Fibroblast of pulmonary artery (primary cell): ENCODE measurements around the gene TXNRD2.

ENCODE experiments used
- DNase-seq: peaks from one replicate; pipeline ENCODE4 v3.0.0-alpha.2; 2010; ENCODE audit warnings: low read depth
- H3K4me3 ChIP-seq: replicated peaks from 2 replicates; pipeline ENCODE4 v1.5.1; 2011; ENCODE audit warnings: low read depth, mild to moderate bottlenecking, control low read depth, low read length, moderate library complexity
- CTCF ChIP-seq: IDR thresholded peaks from 2 replicates; pipeline ENCODE4 v1.5.1; 2011; ENCODE audit warnings: mild to moderate bottlenecking, control low read depth, low read length, inconsistent platforms; ENCODE audit errors: missing control alignments

The TXNRD2 gene

GRCh38 chr22:19843857-19844376 is 97.7 kb downstream of the TXNRD2 start:
- no peak for DNase-seq
- TF ChIP-seq CTCF = no peak
- no peak overlapping the region for H3K4me3 ChIP-seq

DNA sequence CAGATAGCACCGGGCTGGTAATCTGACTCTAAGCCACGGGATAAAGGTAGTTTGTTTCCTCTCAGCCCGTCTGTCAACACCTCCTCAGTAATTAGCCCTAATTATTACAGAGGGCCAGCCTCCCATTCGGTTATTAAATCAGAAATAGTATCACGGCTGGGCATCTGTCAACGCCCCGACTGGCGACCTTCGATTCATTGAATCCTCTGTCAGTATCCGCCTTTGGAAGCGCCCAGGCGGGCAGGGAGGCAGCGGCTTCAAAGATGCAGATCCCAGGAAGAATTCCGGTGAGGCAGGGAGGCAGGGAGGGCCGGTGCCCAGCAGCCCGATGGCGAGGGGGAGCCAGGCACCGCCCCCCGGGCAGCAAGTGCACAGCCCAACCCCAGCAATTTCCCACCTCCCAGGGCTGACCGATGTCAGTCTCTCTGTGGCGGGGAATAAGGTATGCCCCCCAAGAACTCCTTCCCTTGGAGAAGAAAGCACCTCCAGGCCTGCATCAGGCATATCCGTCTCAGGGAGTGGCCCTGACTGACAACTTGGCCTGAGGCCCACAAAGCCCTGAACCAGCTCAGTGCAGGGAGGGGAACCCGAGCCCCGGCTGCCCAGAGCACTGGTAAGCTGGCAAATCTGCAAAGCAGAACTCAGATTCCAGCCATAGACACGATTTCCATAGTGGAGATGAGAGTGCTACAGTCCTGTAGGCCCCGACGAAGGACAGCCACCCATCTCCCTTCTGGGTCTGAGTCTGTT is 98.3 kb downstream of the TXNRD2 start:
- DNase-seq = no peak
- no peak overlapping the region for H3K4me3 ChIP-seq
- TF ChIP-seq CTCF = no peak

GRCh38 chr22:19842393-19843106 is 99.1 kb downstream of the TXNRD2 start:
- H3K4me3 ChIP-seq = no peak overlapping the region
- no peak for DNase-seq
- TF ChIP-seq CTCF = no peak

DNA sequence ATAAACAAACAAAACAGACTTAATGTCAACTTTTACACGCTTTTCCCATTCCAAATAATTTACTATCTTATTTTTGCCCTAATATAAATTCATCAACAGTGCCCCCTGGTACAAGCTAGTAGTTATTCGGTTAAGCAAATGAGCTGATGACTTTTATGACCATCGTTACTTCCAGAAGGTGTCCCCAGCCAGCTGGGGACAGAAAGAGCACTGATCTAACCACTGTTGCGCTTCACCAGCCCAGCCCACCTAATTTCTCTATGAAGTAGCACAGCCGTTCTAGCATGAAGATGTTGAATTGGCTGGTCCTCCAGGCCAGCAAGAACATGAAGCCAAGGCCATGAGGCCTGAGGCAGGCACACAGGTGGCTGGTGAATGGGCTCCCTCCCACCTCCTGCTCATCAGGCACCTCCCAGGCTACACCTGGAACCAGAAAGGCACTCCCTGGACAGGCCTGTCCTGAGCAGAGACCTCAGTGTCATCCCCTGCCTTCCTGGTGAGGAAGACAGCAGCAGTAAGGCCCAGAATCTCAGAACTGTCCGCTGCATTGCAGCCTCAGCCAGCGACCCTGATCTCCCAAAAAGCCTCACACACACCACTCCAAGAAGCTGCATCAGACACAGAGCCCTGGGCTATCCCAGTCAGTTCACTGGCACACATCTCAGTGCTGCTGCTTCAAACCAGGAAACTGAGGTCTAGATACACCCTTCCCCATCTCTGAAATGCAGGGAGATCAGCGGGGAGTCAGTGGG is 99.8 kb downstream of the TXNRD2 start:
- no peak for TF ChIP-seq CTCF
- DNase-seq = no peak
- no peak overlapping the region for H3K4me3 ChIP-seq

GRCh38 chr22:19840955-19841640 is 100.5 kb downstream of the TXNRD2 start:
- no peak for TF ChIP-seq CTCF
- H3K4me3 ChIP-seq = no peak overlapping the region
- no peak for DNase-seq

DNA sequence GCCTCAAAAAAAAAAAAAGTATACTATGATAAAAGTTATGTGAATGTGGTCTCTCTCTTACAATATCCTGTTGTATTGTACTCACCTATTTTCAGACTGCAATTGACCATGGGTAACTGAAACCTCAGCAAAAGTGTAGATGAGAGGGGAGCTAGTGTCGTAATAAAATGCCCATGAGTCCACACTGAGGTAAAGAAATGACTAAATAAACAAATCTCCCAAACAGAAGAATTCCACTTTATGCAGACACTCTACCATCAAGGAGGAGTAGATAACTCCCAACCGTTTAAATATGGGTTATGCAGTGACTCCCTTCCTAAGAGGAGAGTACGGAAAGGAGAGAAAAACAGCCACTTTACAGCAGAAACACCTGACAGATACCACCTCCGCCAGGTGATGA is 101.6 kb downstream of the TXNRD2 start:
- no peak overlapping the region for H3K4me3 ChIP-seq
- DNase-seq = no peak
- TF ChIP-seq CTCF = no peak
